ENCODE results near the gene KIAA0319L.

Gene KIAA0319L

GRCh38 chr1:35535243-35535642, 22.0 kb downstream of the KIAA0319L start:
- DNase-seq, result no peak

GRCh38 chr1:35533586-35533985, 23.6 kb downstream of the KIAA0319L start:
- no peak for DNase-seq

GRCh38 chr1:35532497-35533223, 24.5 kb downstream of the KIAA0319L start:
- DNase-seq, result no peak

- DNase-seq, result no peak
These were observed 25.8 kb downstream of the KIAA0319L start for GRCh38 chr1:35531368-35531767.

- DNase-seq, result no peak
These were observed 26.3 kb downstream of the KIAA0319L start for GRCh38 chr1:35530946-35531345.

- DNase-seq, result no peak
These were observed 27.0 kb downstream of the KIAA0319L start for GRCh38 chr1:35530168-35530567.

GRCh38 chr1:35524106-35524505, 33.1 kb downstream of the KIAA0319L start:
- DNase-seq, result no peak

- DNase-seq, result no peak
These were observed 37.8 kb downstream of the KIAA0319L start for GRCh38 chr1:35519432-35519831.

GRCh38 chr1:35518183-35518582, 39.0 kb downstream of the KIAA0319L start:
- DNase-seq, result no peak

GRCh38 chr1:35511305-35511704, 45.9 kb downstream of the KIAA0319L start:
- DNase-seq, result no peak

GRCh38 chr1:35509558-35509957, 47.6 kb downstream of the KIAA0319L start:
- DNase-seq, result no peak

GRCh38 chr1:35507947-35508346, 49.3 kb downstream of the KIAA0319L start:
- no peak for DNase-seq

GRCh38 chr1:35506960-35507912, 50.0 kb downstream of the KIAA0319L start:
- DNase-seq, result no peak

- peak; percentile 54 for DNase-seq
These were observed 51.0 kb downstream of the KIAA0319L start for GRCh38 chr1:35505911-35506798.

GRCh38 chr1:35502242-35502641, 55.0 kb downstream of the KIAA0319L start:
- no peak for DNase-seq

- DNase-seq, result no peak
These were observed 56.8 kb downstream of the KIAA0319L start for GRCh38 chr1:35500439-35500838.

GRCh38 chr1:35499652-35500176, 57.5 kb downstream of the KIAA0319L start:
- DNase-seq, result peak; percentile 27

- no peak for DNase-seq
These were observed 58.0 kb downstream of the KIAA0319L start for GRCh38 chr1:35499231-35499630.

GRCh38 chr1:35497571-35497970, 59.6 kb downstream of the KIAA0319L start:
- no peak for DNase-seq

GRCh38 chr1:35490250-35490649, 67.0 kb downstream of the KIAA0319L start:
- DNase-seq, result no peak

- DNase-seq, result no peak
These were observed 68.9 kb downstream of the KIAA0319L start for GRCh38 chr1:35488336-35488735.

GRCh38 chr1:35486858-35487408, 70.3 kb downstream of the KIAA0319L start:
- no peak for DNase-seq

Data from activated effector memory CD4-positive, alpha-beta T cell treated with Interleukin-2 at 50 U/mL for 16 hours (primary cell).